Peyer's patch (tissue), 4 donors: ENCODE measurements around the gene SLC6A6.

ENCODE experiments used
- POLR2A ChIP-seq, 2 donors: fragments of 450-650 bp; IDR thresholded peaks; one replicate each; pipeline ENCODE4 v1.5.1; 2017; ENCODE audit warnings: antibody characterized with exemption in 2 of 2, mild to moderate bottlenecking in 2 of 2, moderate library complexity in 2 of 2
- TF ChIP-seq, protein P1 (sequence below), 6 experiments: fragments of 450-650 bp in 4 of 6; fragments of 200-600 bp in 2 of 6; sonication (generic) in 1 of 6; IDR thresholded peaks; one replicate each; pipeline ENCODE4 v1.5.1; 2017 to 2019; ENCODE audit warnings: antibody characterized with exemption in 6 of 6, mild to moderate bottlenecking in 3 of 6, moderate library complexity in 1 of 6

DNA sequence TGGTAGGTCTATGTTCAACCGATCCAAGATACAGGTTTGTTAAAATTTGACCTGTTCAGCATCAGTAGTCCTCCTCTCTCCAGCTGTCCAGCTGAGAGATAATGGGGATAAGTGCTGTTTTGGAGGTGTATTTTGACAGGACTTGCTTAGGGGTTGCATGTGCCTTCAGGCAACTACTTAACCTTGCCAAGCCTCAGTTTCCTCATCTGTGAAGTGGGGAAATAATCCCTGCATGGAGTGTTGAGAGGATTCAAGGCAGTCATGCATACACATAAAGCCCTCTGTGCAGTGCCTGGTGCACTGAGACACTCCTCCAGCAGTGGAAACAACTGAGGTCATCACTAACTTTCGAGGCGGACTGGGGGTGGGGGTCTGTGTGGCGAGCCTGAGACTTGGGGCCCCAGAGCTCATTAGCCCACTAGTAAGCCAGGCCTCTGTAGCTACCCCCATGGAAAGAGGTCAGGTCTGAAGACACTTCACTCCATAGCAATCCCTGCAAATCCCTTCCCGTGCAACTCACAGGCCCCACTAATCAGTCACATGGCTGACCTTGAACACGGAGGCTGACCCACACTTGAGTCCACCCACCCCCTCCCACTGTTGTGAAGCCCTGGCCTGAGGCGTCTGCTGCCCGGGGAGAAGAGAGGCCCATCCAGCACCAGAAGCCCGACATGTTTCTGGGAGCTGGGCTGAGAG lies 25.9 kb upstream of the SLC6A6 start:
- TF ChIP-seq, protein P1, sequence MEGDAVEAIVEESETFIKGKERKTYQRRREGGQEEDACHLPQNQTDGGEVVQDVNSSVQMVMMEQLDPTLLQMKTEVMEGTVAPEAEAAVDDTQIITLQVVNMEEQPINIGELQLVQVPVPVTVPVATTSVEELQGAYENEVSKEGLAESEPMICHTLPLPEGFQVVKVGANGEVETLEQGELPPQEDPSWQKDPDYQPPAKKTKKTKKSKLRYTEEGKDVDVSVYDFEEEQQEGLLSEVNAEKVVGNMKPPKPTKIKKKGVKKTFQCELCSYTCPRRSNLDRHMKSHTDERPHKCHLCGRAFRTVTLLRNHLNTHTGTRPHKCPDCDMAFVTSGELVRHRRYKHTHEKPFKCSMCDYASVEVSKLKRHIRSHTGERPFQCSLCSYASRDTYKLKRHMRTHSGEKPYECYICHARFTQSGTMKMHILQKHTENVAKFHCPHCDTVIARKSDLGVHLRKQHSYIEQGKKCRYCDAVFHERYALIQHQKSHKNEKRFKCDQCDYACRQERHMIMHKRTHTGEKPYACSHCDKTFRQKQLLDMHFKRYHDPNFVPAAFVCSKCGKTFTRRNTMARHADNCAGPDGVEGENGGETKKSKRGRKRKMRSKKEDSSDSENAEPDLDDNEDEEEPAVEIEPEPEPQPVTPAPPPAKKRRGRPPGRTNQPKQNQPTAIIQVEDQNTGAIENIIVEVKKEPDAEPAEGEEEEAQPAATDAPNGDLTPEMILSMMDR (IDR thresholded peaks at IDR 0.05), result no peak
- TF ChIP-seq POLR2A (IDR thresholded peaks at IDR 0.05), result no peak
